ENCODE results near the gene RPGRIP1L. TPM values are rescaled to one million over a fixed set of nuclear protein-coding genes. Genes with fewer than 3 reads are reported as not detected.

RPGRIP1L gene
- polyA plus RNA-seq, 1 experiment, result 5.0 TPM

GRCh38 chr16:53631236-53632025 lies 72.2 kb downstream of the RPGRIP1L start:
- no peak for DNase-seq (ENCODE audit: low read depth)
- Histone ChIP-seq H3K27me3 (ENCODE audit: control insufficient read depth, insufficient read depth, low read length) (no peaks in the 10 kb centered on the region), H3K36me3 (ENCODE audit: control insufficient read depth, insufficient read depth, low read length) (peaks cover 2% of the 10 kb centered on the region; the same call in 1 of the 2 replicates), H3K4me3 (ENCODE audit: low read depth, low read length) (no peak overlapping the region)
- POLR2A ChIA-PET, result interaction anchor here (0.7 kb wide), 1 partner anchor 18 kb away, joined by 4 read pairs; no protein-coding TSS in a partner anchor
- TF ChIP-seq, protein P1, sequence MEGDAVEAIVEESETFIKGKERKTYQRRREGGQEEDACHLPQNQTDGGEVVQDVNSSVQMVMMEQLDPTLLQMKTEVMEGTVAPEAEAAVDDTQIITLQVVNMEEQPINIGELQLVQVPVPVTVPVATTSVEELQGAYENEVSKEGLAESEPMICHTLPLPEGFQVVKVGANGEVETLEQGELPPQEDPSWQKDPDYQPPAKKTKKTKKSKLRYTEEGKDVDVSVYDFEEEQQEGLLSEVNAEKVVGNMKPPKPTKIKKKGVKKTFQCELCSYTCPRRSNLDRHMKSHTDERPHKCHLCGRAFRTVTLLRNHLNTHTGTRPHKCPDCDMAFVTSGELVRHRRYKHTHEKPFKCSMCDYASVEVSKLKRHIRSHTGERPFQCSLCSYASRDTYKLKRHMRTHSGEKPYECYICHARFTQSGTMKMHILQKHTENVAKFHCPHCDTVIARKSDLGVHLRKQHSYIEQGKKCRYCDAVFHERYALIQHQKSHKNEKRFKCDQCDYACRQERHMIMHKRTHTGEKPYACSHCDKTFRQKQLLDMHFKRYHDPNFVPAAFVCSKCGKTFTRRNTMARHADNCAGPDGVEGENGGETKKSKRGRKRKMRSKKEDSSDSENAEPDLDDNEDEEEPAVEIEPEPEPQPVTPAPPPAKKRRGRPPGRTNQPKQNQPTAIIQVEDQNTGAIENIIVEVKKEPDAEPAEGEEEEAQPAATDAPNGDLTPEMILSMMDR (IDR thresholded peaks at IDR 0.05; ENCODE audit: insufficient read depth, low read depth, low read length), result no peak
- CTCF ChIA-PET, result no interaction called here

GRCh38 chr16:53629607-53630312 lies 73.9 kb downstream of the RPGRIP1L start:
- CTCF ChIA-PET, result interaction anchor here (0.8 kb wide), 1 partner anchor 30 kb away, joined by 3 read pairs; no protein-coding TSS in a partner anchor
- no peak for DNase-seq (ENCODE audit: low read depth)
- no peak overlapping the region for H3K4me3 ChIP-seq (ENCODE audit: low read depth, low read length)
- no peaks in the 10 kb centered on the region for H3K27me3 ChIP-seq (ENCODE audit: control insufficient read depth, insufficient read depth, low read length)
- POLR2A ChIA-PET, result no interaction called here
- H3K36me3 ChIP-seq (ENCODE audit: control insufficient read depth, insufficient read depth, low read length), result peaks cover 2% of the 10 kb centered on the region; the same call in 1 of the 2 replicates
- TF ChIP-seq, protein P1 (IDR thresholded peaks at IDR 0.05; ENCODE audit: insufficient read depth, low read depth, low read length), result no peak

GRCh38 chr16:53629151-53629550 lies 74.5 kb downstream of the RPGRIP1L start:
- H3K27me3 ChIP-seq (ENCODE audit: control insufficient read depth, insufficient read depth, low read length), result no peaks in the 10 kb centered on the region
- no peaks in the 10 kb centered on the region for H3K36me3 ChIP-seq (ENCODE audit: control insufficient read depth, insufficient read depth, low read length)
- TF ChIP-seq, protein P1 (IDR thresholded peaks at IDR 0.05; ENCODE audit: insufficient read depth, low read depth, low read length), result no peak
- POLR2A ChIA-PET, result no interaction called here
- DNase-seq (ENCODE audit: low read depth), result no peak
- CTCF ChIA-PET, result no interaction called here
- H3K4me3 ChIP-seq (ENCODE audit: low read depth, low read length), result no peak overlapping the region

DNA sequence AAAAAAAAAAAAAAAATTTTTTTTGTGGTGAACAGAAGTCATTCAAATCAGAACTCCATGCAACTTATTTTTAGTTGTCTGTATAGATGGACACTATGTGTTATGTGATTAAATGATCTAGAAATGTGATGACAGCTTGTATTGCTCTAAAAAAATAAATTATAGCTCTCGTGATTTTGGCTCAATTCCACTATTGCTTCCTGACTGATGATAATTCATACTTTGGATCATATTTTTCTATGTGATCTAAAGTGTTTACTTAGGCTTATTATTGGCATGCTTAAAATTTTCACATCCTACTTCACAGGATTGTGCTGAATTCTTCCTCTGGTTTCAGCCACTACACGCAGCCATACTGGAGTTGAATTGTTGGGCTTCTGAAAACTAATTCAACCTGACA lies 76.8 kb downstream of the RPGRIP1L start:
- POLR2A ChIA-PET, result no interaction called here
- TF ChIP-seq, protein P1 (IDR thresholded peaks at IDR 0.05; ENCODE audit: insufficient read depth, low read depth, low read length), result no peak
- no peak for DNase-seq (ENCODE audit: low read depth)
- H3K27me3 ChIP-seq (ENCODE audit: control insufficient read depth, insufficient read depth, low read length), result no peaks in the 10 kb centered on the region
- CTCF ChIA-PET, result no interaction called here
- no peak overlapping the region for H3K4me3 ChIP-seq (ENCODE audit: low read depth, low read length)
- H3K36me3 ChIP-seq (ENCODE audit: control insufficient read depth, insufficient read depth, low read length), result no peaks in the 10 kb centered on the region

DNA sequence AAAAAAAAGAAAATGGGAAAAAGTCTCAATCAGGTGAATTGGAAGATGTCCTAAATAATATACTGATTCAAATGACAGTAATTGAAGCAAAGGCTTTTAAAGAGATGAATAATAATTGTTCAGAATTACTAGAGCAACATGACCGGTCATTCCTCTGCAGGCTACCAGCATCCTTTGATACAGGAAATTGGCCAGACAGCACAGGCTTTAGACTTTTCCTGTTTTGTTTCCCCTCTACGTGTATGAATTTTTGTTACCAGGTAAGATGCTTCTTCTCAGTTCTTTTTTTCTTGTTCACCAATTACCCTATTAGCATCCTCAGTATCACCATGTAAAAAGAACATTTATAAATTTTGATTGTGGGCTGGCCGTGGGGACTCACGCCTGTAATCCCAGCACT lies 77.5 kb downstream of the RPGRIP1L start:
- ChIA-PET POLR2A (no interaction called here), CTCF (no interaction called here)
- no peak overlapping the region for H3K4me3 ChIP-seq (ENCODE audit: low read depth, low read length)
- no peak for DNase-seq (ENCODE audit: low read depth)
- TF ChIP-seq, protein P1 (IDR thresholded peaks at IDR 0.05; ENCODE audit: insufficient read depth, low read depth, low read length), result no peak
- H3K36me3 ChIP-seq (ENCODE audit: control insufficient read depth, insufficient read depth, low read length), result no peaks in the 10 kb centered on the region
- H3K27me3 ChIP-seq (ENCODE audit: control insufficient read depth, insufficient read depth, low read length), result no peaks in the 10 kb centered on the region

All from BJ (cell line).